Prostate gland (tissue), 2 donors: ENCODE results near the gene ATP9A.

Experiments
- CTCF ChIP-seq, 4 experiments: fragments of 200-600 bp in 2 of 4; fragments of 450-650 bp in 2 of 4; sonication (generic) in 2 of 4; IDR thresholded peaks; 1 replicate in 3 of 4; 2 replicates in 1 of 4; pipeline ENCODE4 v1.5.1; 2016 to 2019; ENCODE audit warnings: antibody characterized with exemption in 4 of 4, mild to moderate bottlenecking in 2 of 4, moderate library complexity in 2 of 4
- POLR2AphosphoS5 ChIP-seq: sonication (generic); formaldehyde crosslinking; IDR thresholded peaks from one replicate; pipeline ENCODE4 v1.6.1; 2017; ENCODE audit warnings: antibody characterized with exemption

DNA sequence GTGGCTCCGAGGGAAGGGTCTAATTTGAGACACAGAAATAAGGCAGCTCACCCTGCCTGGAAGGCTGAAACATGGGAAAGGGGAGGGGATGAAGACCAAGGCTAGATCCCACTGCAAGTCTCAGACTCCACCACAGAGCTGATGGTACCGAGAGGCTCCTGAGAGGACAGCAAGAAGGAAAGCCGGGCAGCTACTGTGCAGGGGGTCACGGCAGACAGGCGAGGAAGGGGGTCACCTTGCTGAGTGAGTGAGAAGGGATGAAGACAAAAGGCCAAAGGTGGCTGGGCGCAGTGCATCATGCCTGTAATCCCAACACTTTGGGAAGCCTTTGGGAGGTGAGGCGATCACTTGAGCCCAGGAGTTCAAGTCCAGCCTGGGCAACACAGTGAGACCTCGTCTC, 100.7 kb downstream of the ATP9A start:
- TF ChIP-seq POLR2AphosphoS5 (no peak), CTCF (IDR thresholded peaks at IDR 0.05) (no peak)
